HG02610 (cell line): ENCODE data around the gene DNAJC13.
A peak's percentile ranks its signal among the peaks of the same experiment; 100 is the strongest.
"Not testable (repeated sequence)": the region's sequence is repeated elsewhere in the genome, so short reads cannot be mapped to it uniquely, and the experiment has no call there.

Experiments
- ATAC-seq: cut with Tn5 transposase; IDR thresholded peaks from one replicate; pipeline ENCODE4 v1.9.1; 2021; ENCODE audit warnings: mild to moderate bottlenecking, moderate library complexity; ENCODE audit not compliant: unreplicated experiment

The DNAJC13 gene

GRCh38 chr3:132542577-132542976 is 125.3 kb downstream of the DNAJC13 start:
- no peak for ATAC-seq

GRCh38 chr3:132543011-132543739 is 125.9 kb downstream of the DNAJC13 start:
- ATAC-seq: peak; percentile 65

GRCh38 chr3:132544130-132544529 is 126.8 kb downstream of the DNAJC13 start:
- no peak for ATAC-seq

- ATAC-seq: no peak
Measured at GRCh38 chr3:132545471-132545870, 128.2 kb downstream of the DNAJC13 start.

- no peak for ATAC-seq
Measured at GRCh38 chr3:132549169-132549568, 131.9 kb downstream of the DNAJC13 start.

GRCh38 chr3:132549890-132550578 is 132.7 kb downstream of the DNAJC13 start:
- ATAC-seq: peak; percentile 80

- no peak for ATAC-seq
Measured at GRCh38 chr3:132550579-132551305, 133.4 kb downstream of the DNAJC13 start.

- no peak for ATAC-seq
Measured at GRCh38 chr3:132553826-132554225, 136.5 kb downstream of the DNAJC13 start.

- ATAC-seq: no peak
Measured at GRCh38 chr3:132554437-132554836, 137.1 kb downstream of the DNAJC13 start.

- no peak for ATAC-seq
Measured at GRCh38 chr3:132555306-132556035, 138.2 kb downstream of the DNAJC13 start.

GRCh38 chr3:132556036-132556386 is 138.7 kb downstream of the DNAJC13 start:
- ATAC-seq: not testable (repeated sequence)

- no peak for ATAC-seq
Measured at GRCh38 chr3:132556508-132557159, 139.3 kb downstream of the DNAJC13 start.

GRCh38 chr3:132561003-132561402 is 143.7 kb downstream of the DNAJC13 start:
- ATAC-seq: no peak

GRCh38 chr3:132563420-132564069 is 146.2 kb downstream of the DNAJC13 start:
- no peak for ATAC-seq

GRCh38 chr3:132564070-132564465 is 146.8 kb downstream of the DNAJC13 start:
- no peak for ATAC-seq

GRCh38 chr3:132568422-132568821 is 151.1 kb downstream of the DNAJC13 start:
- no peak for ATAC-seq

GRCh38 chr3:132569153-132569552 is 151.9 kb downstream of the DNAJC13 start:
- ATAC-seq: no peak

GRCh38 chr3:132569580-132569979 is 152.3 kb downstream of the DNAJC13 start:
- no peak for ATAC-seq

GRCh38 chr3:132570016-132570415 is 152.7 kb downstream of the DNAJC13 start:
- no peak for ATAC-seq

- ATAC-seq: no peak
Measured at GRCh38 chr3:132573797-132574211, 156.5 kb downstream of the DNAJC13 start.
